Left colon (tissue), 2 donors: ENCODE data around the gene DAB1. TPM values are rescaled to one million over a fixed set of nuclear protein-coding genes. Genes with fewer than 3 reads are reported as not detected.

ENCODE experiments used
- ATAC-seq: fragments of 200-7000 bp; cut with Tn5 transposase; one replicate; pipeline ENCODE4 v1.9.1; 2020; ENCODE audit warnings: mild to moderate bottlenecking, moderate library complexity
- DNase-seq, 2 donors: peaks; one replicate each; pipeline ENCODE4 v3.0.0-alpha.2; 2020
- intact Hi-C, 2 donors: fragments of 100-400 bp; cut with DNase I in 1 of 2; cut with micrococcal nuclease in 1 of 2; formaldehyde crosslinking; loops; one replicate each; pipeline versions ENCODE4 v1.11.2 to v1.14.0; 2022; cut with DNase I, micrococcal nuclease
- total RNA-seq, 2 donors: library from RNA; stranded (reverse); fragmentation: NEBNext Ultra II Directional; extraction: Animal tissue kit (Norgen Biotek cat#: 25700); gene quantifications; one replicate each; pipeline ENCODE4 v1.2.1, GENCODE V29; 2021
- donor health status: DM: no; HTN: no; CAD: no.
- donor health status: DM: yes; HTN: yes; CAD: no.

The DAB1 gene
- total RNA-seq, 2 donors from 2014 or later: 0.64 to 2.2 TPM

- intact Hi-C loops: no loop called here
- DNase-seq: no peak
- no peak for ATAC-seq
Observed at GRCh38 chr1:57206038-57206437, 217.8 kb downstream of the DAB1 start.

- no peak for DNase-seq
- ATAC-seq: no peak
- intact Hi-C loops: no loop called here
Observed at GRCh38 chr1:57204942-57205787, 218.7 kb downstream of the DAB1 start.

- intact Hi-C loops: no loop called here
- DNase-seq (no peak), ATAC-seq (no peak)
Observed at GRCh38 chr1:57204091-57204490, 219.8 kb downstream of the DAB1 start.

GRCh38 chr1:57202241-57202640, 221.6 kb downstream of the DAB1 start:
- DNase-seq (no peak), ATAC-seq (no peak)
- intact Hi-C loops: no loop called here

- intact Hi-C loops: no loop called here
- DNase-seq: no peak
- ATAC-seq: no peak
Observed at GRCh38 chr1:57198912-57199311, 224.9 kb downstream of the DAB1 start.

GRCh38 chr1:57195436-57195941, 228.4 kb downstream of the DAB1 start:
- intact Hi-C loops: no loop called here
- ATAC-seq (no peak), DNase-seq (no peak)

- intact Hi-C loops: no loop called here
- DNase-seq (no peak), ATAC-seq (no peak)
Observed at GRCh38 chr1:57192222-57192621, 231.6 kb downstream of the DAB1 start.

- intact Hi-C loops: no loop called here
- no peak for ATAC-seq
- no peak for DNase-seq
Observed at GRCh38 chr1:57190898-57191297, 233.0 kb downstream of the DAB1 start.

GRCh38 chr1:57188168-57188567, 235.7 kb downstream of the DAB1 start:
- intact Hi-C loops: no loop called here
- no peak for DNase-seq
- ATAC-seq: no peak

GRCh38 chr1:57186455-57186854, 237.4 kb downstream of the DAB1 start:
- DNase-seq (no peak), ATAC-seq (no peak)
- intact Hi-C loops: no loop called here

- ATAC-seq (no peak), DNase-seq (no peak)
- intact Hi-C loops: no loop called here
Observed at GRCh38 chr1:57179001-57179400, 244.9 kb downstream of the DAB1 start.

- ATAC-seq: no peak
- DNase-seq: no peak
- intact Hi-C loops: no loop called here
Observed at GRCh38 chr1:57175506-57175905, 248.4 kb downstream of the DAB1 start.

GRCh38 chr1:57172040-57172439, 251.8 kb downstream of the DAB1 start:
- ATAC-seq: no peak
- DNase-seq: no peak
- intact Hi-C loops: no loop called here

- DNase-seq (no peak), ATAC-seq (no peak)
- intact Hi-C loops: no loop called here
Observed at GRCh38 chr1:57167997-57168396, 255.9 kb downstream of the DAB1 start.

- intact Hi-C loops: no loop called here
- ATAC-seq (no peak), DNase-seq (no peak)
Observed at GRCh38 chr1:57165546-57165945, 258.3 kb downstream of the DAB1 start.

- DNase-seq (no peak), ATAC-seq (no peak)
- intact Hi-C loops: no loop called here
Observed at GRCh38 chr1:57164584-57164983, 259.3 kb downstream of the DAB1 start.

GRCh38 chr1:57163789-57164188, 260.1 kb downstream of the DAB1 start:
- intact Hi-C loops: no loop called here
- ATAC-seq: no peak
- DNase-seq: no peak

GRCh38 chr1:57163325-57163724, 260.5 kb downstream of the DAB1 start:
- intact Hi-C loops: no loop called here
- ATAC-seq (no peak), DNase-seq (no peak)

GRCh38 chr1:57162607-57163261, 261.1 kb downstream of the DAB1 start:
- intact Hi-C loops: no loop called here
- no peak for DNase-seq
- no peak for ATAC-seq

GRCh38 chr1:57160594-57160993, 263.3 kb downstream of the DAB1 start:
- ATAC-seq: no peak
- intact Hi-C loops: no loop called here
- DNase-seq: no peak
